ENCODE results near the gene ASAP2.

DNA sequence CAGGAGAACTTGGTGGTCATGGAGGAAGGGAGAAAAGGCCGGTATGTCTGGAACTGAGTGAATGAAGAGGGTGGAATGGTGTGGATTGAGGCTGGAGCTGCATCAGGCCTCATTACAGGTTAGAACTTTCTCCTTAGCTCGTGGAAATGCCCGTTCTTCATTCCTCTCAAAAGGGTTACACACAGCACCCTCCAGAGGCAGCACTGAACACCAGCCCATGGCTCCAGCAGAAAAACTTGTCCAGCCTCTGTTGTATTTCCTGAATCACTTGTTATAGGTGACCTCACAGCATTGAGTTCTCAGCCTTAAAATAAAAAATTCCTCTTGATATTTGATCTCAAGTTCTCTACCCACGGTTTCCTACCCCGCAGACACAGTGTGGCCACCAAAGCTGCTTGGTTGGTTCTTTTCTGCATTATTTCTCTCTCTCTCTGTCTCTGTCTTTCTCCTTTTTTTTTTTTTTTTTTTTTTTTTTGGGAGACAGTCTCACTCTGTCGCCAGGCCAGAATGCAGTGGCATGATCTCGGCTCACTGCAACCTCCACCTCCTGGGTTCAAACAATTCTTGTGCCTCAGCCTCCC, 127.1 kb downstream of the ASAP2 start:
- TF ChIP-seq, protein P1, sequence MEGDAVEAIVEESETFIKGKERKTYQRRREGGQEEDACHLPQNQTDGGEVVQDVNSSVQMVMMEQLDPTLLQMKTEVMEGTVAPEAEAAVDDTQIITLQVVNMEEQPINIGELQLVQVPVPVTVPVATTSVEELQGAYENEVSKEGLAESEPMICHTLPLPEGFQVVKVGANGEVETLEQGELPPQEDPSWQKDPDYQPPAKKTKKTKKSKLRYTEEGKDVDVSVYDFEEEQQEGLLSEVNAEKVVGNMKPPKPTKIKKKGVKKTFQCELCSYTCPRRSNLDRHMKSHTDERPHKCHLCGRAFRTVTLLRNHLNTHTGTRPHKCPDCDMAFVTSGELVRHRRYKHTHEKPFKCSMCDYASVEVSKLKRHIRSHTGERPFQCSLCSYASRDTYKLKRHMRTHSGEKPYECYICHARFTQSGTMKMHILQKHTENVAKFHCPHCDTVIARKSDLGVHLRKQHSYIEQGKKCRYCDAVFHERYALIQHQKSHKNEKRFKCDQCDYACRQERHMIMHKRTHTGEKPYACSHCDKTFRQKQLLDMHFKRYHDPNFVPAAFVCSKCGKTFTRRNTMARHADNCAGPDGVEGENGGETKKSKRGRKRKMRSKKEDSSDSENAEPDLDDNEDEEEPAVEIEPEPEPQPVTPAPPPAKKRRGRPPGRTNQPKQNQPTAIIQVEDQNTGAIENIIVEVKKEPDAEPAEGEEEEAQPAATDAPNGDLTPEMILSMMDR (IDR thresholded peaks at IDR 0.05): peak; percentile 33 to 70 (median 64)
- TF ChIP-seq POLR2A (IDR thresholded peaks at IDR 0.05): no peak

Data from tibial nerve (tissue), 3 donors.